HUES48 (cell line): Measurements from ENCODE around the gene SCAF1.
A peak's percentile ranks its signal among the peaks of the same experiment; 100 is the strongest.

Experiments
- H3K27ac ChIP-seq: one replicate; pipeline ENCODE4 v1.7.0; 2013; ENCODE audit warnings: low read depth, low read length, inconsistent platforms
- H3K27me3 ChIP-seq: 2 replicates; pipeline ENCODE4 v1.6.1; 2013; ENCODE audit warnings: mild to moderate bottlenecking, low read length; ENCODE audit not compliant: control insufficient read depth, insufficient read depth
- H3K36me3 ChIP-seq: 2 replicates; pipeline ENCODE4 v1.6.1; 2013; ENCODE audit warnings: low read length; ENCODE audit not compliant: control insufficient read depth, insufficient read depth
- H3K4me1 ChIP-seq: 2 replicates; pipeline ENCODE4 v1.6.1; 2013; ENCODE audit warnings: mild to moderate bottlenecking, low read length; ENCODE audit not compliant: control insufficient read depth, insufficient read depth
- H3K4me3 ChIP-seq: 2 replicates; pipeline ENCODE4 v1.5.1; 2013; ENCODE audit warnings: mild to moderate bottlenecking, low read depth, low read length
- H3K9ac ChIP-seq: 2 replicates; pipeline ENCODE4 v1.6.1; 2013; ENCODE audit warnings: mild to moderate bottlenecking, low read depth, low read length, moderate library complexity
- H3K9me3 ChIP-seq: 2 replicates; pipeline ENCODE4 v1.6.1; 2013; ENCODE audit warnings: low read length; ENCODE audit not compliant: control insufficient read depth, insufficient read depth

SCAF1 gene

DNA sequence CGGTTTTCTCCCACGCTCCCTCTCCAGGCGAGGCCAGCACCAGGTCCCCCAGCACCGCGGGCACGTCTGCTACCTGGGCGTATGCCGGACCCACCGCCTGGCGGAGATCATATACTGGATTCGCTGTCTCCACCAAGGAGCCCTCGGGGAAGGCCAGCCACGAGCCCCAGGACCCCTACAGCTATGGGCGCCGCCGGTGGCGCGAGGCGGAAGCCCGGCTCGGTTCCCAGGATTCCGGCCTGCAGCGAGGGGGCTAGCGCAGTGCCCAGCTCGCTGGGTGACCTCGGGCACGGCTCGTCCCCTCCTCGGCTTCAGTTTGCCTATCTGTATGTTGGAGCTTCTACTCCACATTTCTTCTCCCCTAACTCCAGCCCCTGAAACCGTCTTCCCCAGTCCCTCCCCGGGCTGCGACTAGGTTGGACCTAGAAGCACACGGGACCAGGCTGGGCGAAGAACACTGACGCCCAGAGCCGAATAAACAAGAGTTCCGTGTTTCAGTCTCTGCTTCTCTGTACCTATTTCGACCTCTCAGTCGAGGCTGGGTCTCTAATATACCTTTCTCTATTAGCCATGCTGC lies 48.2 kb downstream of the SCAF1 start:
- no peaks in the 10 kb centered on the region for H3K9me3 ChIP-seq
- H3K27ac ChIP-seq, result peak overlapping the region; percentile 79
- H3K27me3 ChIP-seq, result no peaks in the 10 kb centered on the region
- H3K4me3 ChIP-seq, result peak overlapping the region; percentile 63
- H3K36me3 ChIP-seq, result peaks cover 38% of the 10 kb centered on the region
- peak overlapping the region; percentile 50; the same call in 1 of the 2 replicates for H3K9ac ChIP-seq
- H3K4me1 ChIP-seq, result peaks cover 12% of the 10 kb centered on the region

- Histone ChIP-seq H3K4me3 (peak within 1 kb of the TSS; percentile 63), H3K9ac (peak within 1 kb of the TSS; percentile 50), H3K4me1 (peaks cover 12% of the 10 kb centered on the region), H3K27ac (peak within 1 kb of the TSS; percentile 79), H3K36me3 (peaks cover 33% of the 10 kb centered on the region), H3K27me3 (no peaks in the 10 kb centered on the region), H3K9me3 (no peaks in the 10 kb centered on the region)
Observed at GRCh38 chr19:49690656-49691242, 48.7 kb downstream of the SCAF1 start, which contains the start of gene CPT1C. CPT1C (plus strand) TSS chr19:49691116; CDS start chr19:49692253, 1,137 bp downstream.

DNA sequence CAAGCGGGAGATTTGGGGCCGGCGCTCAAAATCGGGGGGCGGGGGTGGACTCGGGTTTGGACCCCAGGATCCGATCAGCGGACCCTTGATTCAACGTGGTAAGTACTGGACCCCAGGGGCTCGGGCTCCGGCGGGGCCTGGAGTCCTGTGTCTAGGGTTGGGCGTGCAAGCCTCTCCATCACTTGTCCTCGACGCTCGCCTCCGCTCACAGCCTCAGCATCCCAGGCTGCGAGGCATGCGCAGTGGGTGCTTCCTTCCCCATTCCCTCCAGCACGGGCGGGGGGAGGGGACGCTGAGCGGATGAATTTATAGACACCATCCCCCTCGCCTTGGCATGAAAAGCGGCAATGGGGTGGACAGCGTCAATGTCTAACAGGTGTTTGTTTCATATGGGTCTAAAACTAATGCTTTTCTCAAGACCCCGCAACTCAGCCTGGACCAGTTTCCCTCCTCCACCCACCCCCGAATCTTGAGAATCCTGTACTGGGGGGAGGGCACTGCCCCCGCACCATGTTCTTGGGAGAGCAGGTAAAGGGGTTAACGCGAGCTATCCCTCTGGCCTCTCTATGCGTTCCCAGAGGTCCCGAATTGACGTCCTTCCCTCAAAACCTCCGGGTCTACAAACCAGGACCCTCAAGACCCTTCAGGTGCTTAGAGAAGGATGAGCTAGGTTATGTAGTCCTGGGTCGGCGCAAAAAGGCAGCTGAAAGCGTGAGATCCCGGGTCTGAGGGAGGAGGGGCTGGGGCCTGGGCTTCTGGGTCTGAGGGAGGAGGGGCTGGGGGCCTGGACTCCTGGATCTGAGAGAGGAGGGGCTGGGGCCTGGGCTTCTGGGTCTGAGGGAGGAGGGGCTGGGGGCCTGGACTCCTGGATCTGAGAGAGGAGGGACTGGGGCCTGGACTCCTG lies 49.5 kb downstream of the SCAF1 start:
- Histone ChIP-seq H3K27me3 (no peaks in the 10 kb centered on the region), H3K27ac (peak overlapping the region; percentile 79), H3K36me3 (peaks cover 25% of the 10 kb centered on the region), H3K9ac (no peak overlapping the region), H3K4me3 (peak overlapping the region; percentile 63), H3K4me1 (peaks cover 12% of the 10 kb centered on the region), H3K9me3 (no peaks in the 10 kb centered on the region)

DNA sequence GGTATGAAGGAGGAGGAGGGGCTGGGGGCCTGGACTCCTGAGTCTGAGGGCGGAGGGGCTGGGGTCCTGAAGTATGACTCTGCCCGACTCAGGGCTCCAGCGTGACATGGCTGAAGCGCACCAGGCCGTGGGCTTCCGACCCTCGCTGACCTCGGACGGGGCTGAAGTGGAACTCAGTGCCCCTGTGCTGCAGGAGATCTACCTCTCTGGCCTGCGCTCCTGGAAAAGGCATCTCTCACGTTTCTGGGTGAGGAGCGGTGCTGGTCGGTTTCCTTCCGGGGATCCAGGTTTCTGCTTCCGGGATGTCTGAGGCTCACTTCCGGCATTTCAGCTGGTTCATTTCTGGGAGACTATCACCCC lies 50.1 kb downstream of the SCAF1 start:
- H3K27me3 ChIP-seq, result no peaks in the 10 kb centered on the region
- H3K4me1 ChIP-seq, result peaks cover 12% of the 10 kb centered on the region
- H3K36me3 ChIP-seq, result peaks cover 20% of the 10 kb centered on the region
- no peak overlapping the region for H3K4me3 ChIP-seq
- no peak overlapping the region for H3K27ac ChIP-seq
- H3K9me3 ChIP-seq, result no peaks in the 10 kb centered on the region
- no peak overlapping the region for H3K9ac ChIP-seq

DNA sequence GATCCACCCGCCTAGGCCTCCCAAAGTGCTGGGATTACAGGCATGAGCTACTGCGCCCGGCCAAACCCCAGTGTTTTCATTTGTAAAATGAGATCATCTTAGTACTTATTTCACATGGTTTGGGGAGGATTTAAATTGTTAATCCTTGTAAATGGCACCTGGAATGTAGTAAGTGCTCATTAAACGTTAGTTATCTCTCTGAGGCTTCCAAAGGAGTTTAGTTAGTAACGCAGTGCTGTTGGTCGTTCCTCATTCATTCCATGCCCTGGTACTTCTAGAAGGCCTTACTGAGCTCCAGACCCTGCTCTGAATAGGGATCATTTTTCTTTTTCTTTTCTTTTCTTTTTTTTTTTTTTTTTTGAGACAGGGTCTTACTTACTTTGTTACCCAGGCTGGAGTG lies 54.1 kb downstream of the SCAF1 start:
- Histone ChIP-seq H3K27ac (no peak overlapping the region), H3K9ac (no peak overlapping the region), H3K4me3 (no peak overlapping the region), H3K9me3 (no peaks in the 10 kb centered on the region), H3K4me1 (peaks cover 5% of the 10 kb centered on the region; the same call in 1 of the 2 replicates), H3K36me3 (no peaks in the 10 kb centered on the region), H3K27me3 (no peaks in the 10 kb centered on the region; the same call in 1 of the 2 replicates)

DNA sequence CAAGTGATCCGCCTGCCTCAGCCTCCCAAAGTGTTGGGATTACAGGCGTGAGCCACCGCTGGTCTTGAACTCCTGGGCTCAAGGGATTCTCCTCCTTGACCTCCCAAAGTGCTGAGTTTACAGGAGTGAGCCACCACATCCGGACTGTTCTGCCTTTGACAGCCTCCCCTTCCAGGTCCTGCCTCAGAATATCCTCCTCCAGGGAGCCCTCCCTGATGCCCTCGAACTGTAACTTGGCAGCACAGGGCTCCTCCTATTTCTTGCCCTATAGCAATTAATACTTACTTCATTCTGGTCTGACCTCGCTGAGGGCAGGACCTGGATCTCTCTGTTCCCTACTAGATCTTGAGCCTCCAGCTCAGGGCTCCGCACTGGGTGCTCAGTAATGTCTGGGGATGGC lies 54.9 kb downstream of the SCAF1 start:
- no peaks in the 10 kb centered on the region for H3K9me3 ChIP-seq
- no peak overlapping the region for H3K4me3 ChIP-seq
- no peaks in the 10 kb centered on the region for H3K4me1 ChIP-seq
- H3K36me3 ChIP-seq, result no peaks in the 10 kb centered on the region
- no peak overlapping the region for H3K9ac ChIP-seq
- H3K27ac ChIP-seq, result no peak overlapping the region
- H3K27me3 ChIP-seq, result no peaks in the 10 kb centered on the region; the same call in 1 of the 2 replicates

- Histone ChIP-seq H3K9me3 (no peaks in the 10 kb centered on the region), H3K4me3 (no peak overlapping the region)
Observed at GRCh38 chr19:49699364-49699763, 57.4 kb downstream of the SCAF1 start.

DNA sequence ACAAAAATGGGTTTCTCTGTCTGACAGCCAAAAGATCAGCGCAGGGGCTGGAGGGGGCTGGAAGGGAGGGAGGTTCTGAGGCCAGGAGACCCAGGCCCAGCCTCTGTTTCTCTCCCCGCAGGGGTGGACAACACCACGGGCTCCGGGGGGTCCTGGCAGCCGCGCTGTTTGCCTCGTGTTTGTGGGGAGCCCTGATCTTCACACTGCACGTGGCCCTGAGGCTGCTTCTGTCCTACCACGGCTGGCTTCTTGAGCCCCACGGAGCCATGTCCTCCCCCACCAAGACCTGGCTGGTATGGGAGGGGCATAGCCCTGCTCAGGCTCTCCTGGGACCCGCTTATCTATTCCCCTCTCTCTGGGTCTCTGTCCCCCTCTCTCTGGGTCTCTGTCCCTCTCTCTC lies 58.6 kb downstream of the SCAF1 start:
- Histone ChIP-seq H3K27ac (no peak overlapping the region), H3K9me3 (no peaks in the 10 kb centered on the region), H3K36me3 (0 out of 2 replicates have a peak, but pooled peaks cover 2% of the 10 kb centered on the region), H3K4me1 (no peaks in the 10 kb centered on the region), H3K9ac (no peak overlapping the region), H3K27me3 (no peaks in the 10 kb centered on the region; the same call in 1 of the 2 replicates), H3K4me3 (no peak overlapping the region)

More at GRCh38 chr19:49699364-49699763, 57.4 kb downstream of the SCAF1 start:
- Histone ChIP-seq H3K36me3 (no peaks in the 10 kb centered on the region), H3K27ac (no peak overlapping the region), H3K9ac (no peak overlapping the region), H3K4me1 (no peaks in the 10 kb centered on the region), H3K27me3 (no peaks in the 10 kb centered on the region; the same call in 1 of the 2 replicates)

GRCh38 chr19:49701271-49701786 lies 59.3 kb downstream of the SCAF1 start:
- Histone ChIP-seq H3K4me3 (peak overlapping the region; percentile 50; the same call in 1 of the 2 replicates), H3K9ac (no peak overlapping the region), H3K4me1 (no peaks in the 10 kb centered on the region), H3K27me3 (no peaks in the 10 kb centered on the region; the same call in 1 of the 2 replicates), H3K9me3 (no peaks in the 10 kb centered on the region), H3K27ac (no peak overlapping the region), H3K36me3 (0 out of 2 replicates have a peak, but pooled peaks cover 2% of the 10 kb centered on the region)

GRCh38 chr19:49704888-49705642 lies 63.1 kb downstream of the SCAF1 start:
- no peak overlapping the region for H3K4me3 ChIP-seq
- H3K27ac ChIP-seq, result no peak overlapping the region
- no peak overlapping the region for H3K9ac ChIP-seq
- H3K9me3 ChIP-seq, result no peaks in the 10 kb centered on the region
- 0 out of 2 replicates have a peak, but pooled peaks cover 2% of the 10 kb centered on the region for H3K36me3 ChIP-seq
- no peaks in the 10 kb centered on the region for H3K4me1 ChIP-seq
- H3K27me3 ChIP-seq, result no peaks in the 10 kb centered on the region; the same call in 1 of the 2 replicates
